ENCODE data around the gene LMNA.

The LMNA gene

GRCh38 chr1:156098784-156099183 is 15.7 kb upstream of the LMNA start:
- Histone ChIP-seq H3K9me2 (replicated peaks; ENCODE audit: control insufficient read depth, low read length) (no peaks in the 10 kb centered on the region), H3K27me3 (ENCODE audit: control insufficient read depth, low read length) (no peaks in the 10 kb centered on the region), H3F3A (ENCODE audit: control insufficient read depth, insufficient read depth) (no peaks in the 10 kb centered on the region), H3K4me2 (ENCODE audit: low read length) (no peak overlapping the region), H3K36me3 (ENCODE audit: control insufficient read depth, low read length) (no peaks in the 10 kb centered on the region), H3K9me3 (ENCODE audit: control insufficient read depth, insufficient read depth, low read length) (no peaks in the 10 kb centered on the region), H4K20me1 (ENCODE audit: control insufficient read depth, insufficient read depth, low read depth, low read length) (no peaks in the 10 kb centered on the region), H3K79me2 (ENCODE audit: control insufficient read depth, low read length) (no peaks in the 10 kb centered on the region), H3K4me3 (ENCODE audit: low read length) (no peak overlapping the region), H3K27ac (ENCODE audit: low read depth, low read length) (no peak overlapping the region), H3K4me1 (ENCODE audit: control insufficient read depth, low read length) (peaks cover 28% of the 10 kb centered on the region)
- TF ChIP-seq CTCF (IDR thresholded peaks at IDR 0.05; ENCODE audit: low read depth, low read length, poor library complexity, severe bottlenecking) (no peak), EZH2phosphoT487 (IDR thresholded peaks at IDR 0.05; ENCODE audit: borderline replicate concordance, low read length) (no peak)

- H3K36me3 ChIP-seq (ENCODE audit: control insufficient read depth, low read length), result no peaks in the 10 kb centered on the region
- H3K27me3 ChIP-seq (ENCODE audit: control insufficient read depth, low read length), result no peaks in the 10 kb centered on the region
- no peak overlapping the region for H3K4me3 ChIP-seq (ENCODE audit: low read length)
- no peaks in the 10 kb centered on the region for H3F3A ChIP-seq (ENCODE audit: control insufficient read depth, insufficient read depth)
- no peaks in the 10 kb centered on the region for H3K9me3 ChIP-seq (ENCODE audit: control insufficient read depth, insufficient read depth, low read length)
- H3K27ac ChIP-seq (ENCODE audit: low read depth, low read length), result no peak overlapping the region
- no peaks in the 10 kb centered on the region for H3K79me2 ChIP-seq (ENCODE audit: control insufficient read depth, low read length)
- peaks cover 33% of the 10 kb centered on the region for H3K4me1 ChIP-seq (ENCODE audit: control insufficient read depth, low read length)
- no peaks in the 10 kb centered on the region for H4K20me1 ChIP-seq (ENCODE audit: control insufficient read depth, insufficient read depth, low read depth, low read length)
- no peaks in the 10 kb centered on the region for H3K9me2 ChIP-seq (replicated peaks; ENCODE audit: control insufficient read depth, low read length)
- no peak overlapping the region for H3K4me2 ChIP-seq (ENCODE audit: low read length)
- TF ChIP-seq EZH2phosphoT487 (IDR thresholded peaks at IDR 0.05; ENCODE audit: borderline replicate concordance, low read length), result no peak
- TF ChIP-seq CTCF (IDR thresholded peaks at IDR 0.05; ENCODE audit: low read depth, low read length, poor library complexity, severe bottlenecking), result no peak
Measured at GRCh38 chr1:156099282-156099681, 15.2 kb upstream of the LMNA start.

- no peaks in the 10 kb centered on the region for H4K20me1 ChIP-seq (ENCODE audit: control insufficient read depth, insufficient read depth, low read depth, low read length)
- no peaks in the 10 kb centered on the region for H3K27me3 ChIP-seq (ENCODE audit: control insufficient read depth, low read length)
- H3K9me3 ChIP-seq (ENCODE audit: control insufficient read depth, insufficient read depth, low read length), result no peaks in the 10 kb centered on the region
- no peak overlapping the region for H3K4me2 ChIP-seq (ENCODE audit: low read length)
- no peaks in the 10 kb centered on the region for H3F3A ChIP-seq (ENCODE audit: control insufficient read depth, insufficient read depth)
- peaks cover 44% of the 10 kb centered on the region for H3K4me1 ChIP-seq (ENCODE audit: control insufficient read depth, low read length)
- TF ChIP-seq EZH2phosphoT487 (IDR thresholded peaks at IDR 0.05; ENCODE audit: borderline replicate concordance, low read length), result no peak
- TF ChIP-seq CTCF (IDR thresholded peaks at IDR 0.05; ENCODE audit: low read depth, low read length, poor library complexity, severe bottlenecking), result no peak
- no peak overlapping the region for H3K4me3 ChIP-seq (ENCODE audit: low read length)
- no peaks in the 10 kb centered on the region for H3K36me3 ChIP-seq (ENCODE audit: control insufficient read depth, low read length)
- H3K79me2 ChIP-seq (ENCODE audit: control insufficient read depth, low read length), result no peaks in the 10 kb centered on the region
- H3K27ac ChIP-seq (ENCODE audit: low read depth, low read length), result no peak overlapping the region
- H3K9me2 ChIP-seq (replicated peaks; ENCODE audit: control insufficient read depth, low read length), result no peaks in the 10 kb centered on the region
Measured at GRCh38 chr1:156100205-156100995, 14.1 kb upstream of the LMNA start.
